ENCODE measurements around the gene N4BP2L1. TPM values are rescaled to one million over a fixed set of nuclear protein-coding genes. Genes with fewer than 3 reads are reported as not detected.

Gene N4BP2L1
- total RNA-seq, 1 donor from 2014 or later = 19.2 TPM

DNA sequence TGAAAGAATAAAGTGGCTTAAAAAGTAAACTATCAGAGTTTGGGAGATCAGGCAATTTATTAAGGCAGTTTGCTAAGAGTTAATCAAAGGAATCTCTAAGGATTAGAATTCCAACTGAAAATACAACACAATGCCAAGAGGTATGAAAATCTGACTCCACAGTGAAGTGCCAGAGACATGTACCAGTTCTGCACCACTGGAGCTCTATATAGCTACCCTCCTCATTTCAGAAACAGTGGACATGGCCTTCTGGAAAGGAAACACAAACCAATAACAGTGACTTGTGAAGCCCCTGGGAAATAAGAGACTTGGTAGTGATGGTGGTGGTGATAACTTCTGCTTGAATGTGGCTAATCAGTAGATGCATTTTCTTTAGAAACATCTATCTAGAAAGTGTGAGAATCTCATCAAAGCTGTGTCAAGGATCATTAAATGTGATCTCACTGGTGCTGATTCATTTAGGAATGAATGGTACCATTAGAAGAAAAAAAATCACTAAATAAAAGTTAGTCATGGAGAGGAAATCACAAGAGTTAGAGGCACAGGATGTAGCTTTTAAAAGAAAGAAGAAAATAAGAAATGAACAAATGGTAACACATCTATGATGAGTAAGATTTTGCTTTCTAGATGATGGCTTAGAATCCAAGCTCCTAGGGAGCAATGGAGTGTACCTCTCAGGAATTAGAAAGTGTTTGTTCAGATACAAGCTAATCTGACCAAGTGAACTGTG lies 20.1 kb upstream of the N4BP2L1 start:
- no peak overlapping the region for H3K4me3 ChIP-seq
- H3K36me3 ChIP-seq = no peaks in the 10 kb centered on the region
- H3K27me3 ChIP-seq = no peaks in the 10 kb centered on the region
- H3K9me3 ChIP-seq = no peaks in the 10 kb centered on the region
- no peak overlapping the region for H3K27ac ChIP-seq
- no peak for DNase-seq (ENCODE audit: extremely low spot score in 2 of 2)
- no peaks in the 10 kb centered on the region for H3K4me1 ChIP-seq
- no peak for TF ChIP-seq POLR2AphosphoS5 (IDR thresholded peaks at IDR 0.05; ENCODE audit: insufficient read depth in 1 of 2, low read depth in 1 of 2)
- TF ChIP-seq POLR2A (IDR thresholded peaks at IDR 0.05) = no peak
- TF ChIP-seq, protein P1, sequence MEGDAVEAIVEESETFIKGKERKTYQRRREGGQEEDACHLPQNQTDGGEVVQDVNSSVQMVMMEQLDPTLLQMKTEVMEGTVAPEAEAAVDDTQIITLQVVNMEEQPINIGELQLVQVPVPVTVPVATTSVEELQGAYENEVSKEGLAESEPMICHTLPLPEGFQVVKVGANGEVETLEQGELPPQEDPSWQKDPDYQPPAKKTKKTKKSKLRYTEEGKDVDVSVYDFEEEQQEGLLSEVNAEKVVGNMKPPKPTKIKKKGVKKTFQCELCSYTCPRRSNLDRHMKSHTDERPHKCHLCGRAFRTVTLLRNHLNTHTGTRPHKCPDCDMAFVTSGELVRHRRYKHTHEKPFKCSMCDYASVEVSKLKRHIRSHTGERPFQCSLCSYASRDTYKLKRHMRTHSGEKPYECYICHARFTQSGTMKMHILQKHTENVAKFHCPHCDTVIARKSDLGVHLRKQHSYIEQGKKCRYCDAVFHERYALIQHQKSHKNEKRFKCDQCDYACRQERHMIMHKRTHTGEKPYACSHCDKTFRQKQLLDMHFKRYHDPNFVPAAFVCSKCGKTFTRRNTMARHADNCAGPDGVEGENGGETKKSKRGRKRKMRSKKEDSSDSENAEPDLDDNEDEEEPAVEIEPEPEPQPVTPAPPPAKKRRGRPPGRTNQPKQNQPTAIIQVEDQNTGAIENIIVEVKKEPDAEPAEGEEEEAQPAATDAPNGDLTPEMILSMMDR (IDR thresholded peaks at IDR 0.05) = no peak
- intact Hi-C loops (cut with DNase I) = no loop called here

DNA sequence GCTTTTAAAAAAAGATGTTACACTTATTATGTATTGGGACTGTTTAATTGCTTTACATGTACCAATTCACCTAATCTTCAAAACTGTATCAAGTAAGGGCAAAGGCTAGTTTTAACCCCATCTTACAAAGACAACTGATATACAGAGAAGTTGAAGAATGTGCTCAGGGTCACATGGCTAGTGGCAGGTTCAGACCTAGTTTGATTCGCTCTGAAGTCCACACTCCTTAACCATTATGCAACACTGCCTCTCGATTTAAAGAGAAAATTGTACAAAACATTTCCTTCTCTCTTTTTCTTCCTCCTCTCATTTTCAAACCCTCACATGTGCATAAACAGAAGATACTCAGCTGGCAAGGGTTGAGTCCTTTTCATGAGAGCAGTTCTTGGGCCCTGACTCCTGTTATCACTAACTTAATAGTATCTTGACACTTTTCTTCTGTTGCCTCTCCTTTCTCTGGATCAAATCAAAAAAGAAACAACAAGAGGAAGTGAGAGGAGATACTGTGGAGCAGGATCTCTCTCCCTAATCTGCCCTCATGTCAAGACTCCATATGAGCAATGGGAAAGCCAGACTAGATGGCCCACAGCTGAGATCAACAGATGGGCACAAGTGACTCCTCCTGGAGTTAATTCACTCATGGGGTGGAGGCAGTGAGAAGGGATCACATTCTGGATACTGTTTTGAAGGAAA lies 19.0 kb upstream of the N4BP2L1 start:
- TF ChIP-seq POLR2A (IDR thresholded peaks at IDR 0.05) (no peak), POLR2AphosphoS5 (IDR thresholded peaks at IDR 0.05; ENCODE audit: insufficient read depth in 1 of 2, low read depth in 1 of 2) (no peak)
- TF ChIP-seq, protein P1 (IDR thresholded peaks at IDR 0.05) = no peak
- no peaks in the 10 kb centered on the region for H3K36me3 ChIP-seq
- H3K27ac ChIP-seq = no peak overlapping the region
- H3K27me3 ChIP-seq = no peaks in the 10 kb centered on the region
- intact Hi-C loops (cut with DNase I) = no loop called here
- H3K9me3 ChIP-seq = no peaks in the 10 kb centered on the region
- H3K4me3 ChIP-seq = no peak overlapping the region
- DNase-seq (ENCODE audit: extremely low spot score in 2 of 2) = no peak
- no peaks in the 10 kb centered on the region for H3K4me1 ChIP-seq

DNA sequence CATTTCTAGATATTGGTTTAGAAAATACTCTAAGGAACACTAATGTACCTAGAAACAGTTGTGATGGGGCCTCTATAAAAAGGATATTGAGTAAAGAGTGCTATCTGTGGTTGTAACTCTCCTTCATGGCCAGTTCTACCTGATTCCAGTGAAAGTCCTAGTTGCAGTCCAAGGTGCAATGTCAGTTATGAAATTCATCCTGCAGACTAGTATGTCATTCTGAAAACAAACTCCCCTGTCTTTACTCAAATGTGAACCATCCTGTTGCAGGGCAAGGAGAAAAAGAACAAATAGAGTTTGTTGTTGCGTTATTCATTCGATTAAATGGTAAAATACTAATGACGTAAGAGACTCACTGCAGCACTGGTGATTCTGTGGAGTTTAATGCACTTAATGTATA lies 18.3 kb upstream of the N4BP2L1 start:
- H3K27me3 ChIP-seq = no peaks in the 10 kb centered on the region
- no peaks in the 10 kb centered on the region for H3K9me3 ChIP-seq
- H3K4me1 ChIP-seq = no peaks in the 10 kb centered on the region
- TF ChIP-seq, protein P1 (IDR thresholded peaks at IDR 0.05) = no peak
- TF ChIP-seq POLR2A (IDR thresholded peaks at IDR 0.05) (no peak), POLR2AphosphoS5 (IDR thresholded peaks at IDR 0.05; ENCODE audit: insufficient read depth in 1 of 2, low read depth in 1 of 2) (no peak)
- DNase-seq (ENCODE audit: extremely low spot score in 2 of 2) = no peak
- H3K4me3 ChIP-seq = no peak overlapping the region
- intact Hi-C loops (cut with DNase I) = no loop called here
- no peaks in the 10 kb centered on the region for H3K36me3 ChIP-seq
- H3K27ac ChIP-seq = no peak overlapping the region

DNA sequence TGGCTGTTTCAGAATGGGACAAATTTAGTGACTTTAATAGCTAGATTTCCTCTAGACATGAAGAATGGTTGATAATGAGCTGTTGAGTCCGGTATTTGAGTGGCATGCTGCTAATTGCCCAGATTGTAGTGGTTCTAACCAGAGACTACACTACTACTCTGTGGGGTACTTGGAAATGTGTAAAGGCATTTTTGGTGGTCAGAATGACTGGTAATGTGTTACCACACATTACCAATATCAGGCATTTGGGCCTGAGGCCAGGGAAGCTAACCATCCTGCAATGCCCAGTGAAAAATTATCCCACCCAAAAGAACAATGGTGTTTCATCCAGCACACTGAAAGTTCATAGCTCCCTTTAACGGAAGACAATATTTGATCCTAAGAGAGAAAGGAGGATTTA lies 17.5 kb upstream of the N4BP2L1 start:
- Histone ChIP-seq H3K9me3 (no peaks in the 10 kb centered on the region), H3K4me3 (no peak overlapping the region), H3K27me3 (no peaks in the 10 kb centered on the region), H3K4me1 (no peaks in the 10 kb centered on the region), H3K36me3 (no peaks in the 10 kb centered on the region), H3K27ac (no peak overlapping the region)
- DNase-seq (ENCODE audit: extremely low spot score in 2 of 2) = no peak
- intact Hi-C loops (cut with DNase I) = no loop called here
- TF ChIP-seq, protein P1 (IDR thresholded peaks at IDR 0.05) = no peak
- TF ChIP-seq POLR2A (IDR thresholded peaks at IDR 0.05) (no peak), POLR2AphosphoS5 (IDR thresholded peaks at IDR 0.05; ENCODE audit: insufficient read depth in 1 of 2, low read depth in 1 of 2) (no peak)

DNA sequence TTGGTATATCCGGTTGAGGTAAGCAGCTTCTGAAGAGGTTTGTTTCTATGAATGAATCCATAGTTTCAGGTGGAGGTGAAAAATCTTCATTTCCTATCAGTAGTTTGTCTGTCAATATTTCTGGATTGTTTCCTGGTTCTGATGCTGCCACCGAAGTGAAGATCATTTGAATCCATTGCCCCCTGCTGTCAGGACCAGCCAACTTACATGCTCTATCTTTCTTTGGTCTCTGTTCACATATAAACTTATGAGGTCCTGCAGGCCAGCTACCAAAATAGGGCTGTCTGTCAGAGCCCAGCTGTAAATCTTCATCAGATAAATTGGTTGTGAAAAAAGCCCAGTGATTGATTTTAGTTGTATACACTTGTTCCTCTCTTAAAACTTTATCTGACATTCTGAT lies 15.2 kb upstream of the N4BP2L1 start:
- Histone ChIP-seq H3K4me1 (no peaks in the 10 kb centered on the region), H3K9me3 (no peaks in the 10 kb centered on the region), H3K36me3 (no peaks in the 10 kb centered on the region), H3K27ac (no peak overlapping the region), H3K27me3 (no peaks in the 10 kb centered on the region), H3K4me3 (no peak overlapping the region)
- TF ChIP-seq, protein P1 (IDR thresholded peaks at IDR 0.05) = peak in 1 of 3 experiments; percentile 28
- TF ChIP-seq POLR2AphosphoS5 (IDR thresholded peaks at IDR 0.05; ENCODE audit: insufficient read depth in 1 of 2, low read depth in 1 of 2) (no peak), POLR2A (IDR thresholded peaks at IDR 0.05) (no peak)
- intact Hi-C loops (cut with DNase I) = no loop called here
- DNase-seq (ENCODE audit: extremely low spot score in 2 of 2) = no peak
